Measurements from ENCODE around the gene CMTM6.
"Not testable (repeated sequence)": the region's sequence is repeated elsewhere in the genome, so short reads cannot be mapped to it uniquely, and the experiment has no call there.

Gene CMTM6

DNA sequence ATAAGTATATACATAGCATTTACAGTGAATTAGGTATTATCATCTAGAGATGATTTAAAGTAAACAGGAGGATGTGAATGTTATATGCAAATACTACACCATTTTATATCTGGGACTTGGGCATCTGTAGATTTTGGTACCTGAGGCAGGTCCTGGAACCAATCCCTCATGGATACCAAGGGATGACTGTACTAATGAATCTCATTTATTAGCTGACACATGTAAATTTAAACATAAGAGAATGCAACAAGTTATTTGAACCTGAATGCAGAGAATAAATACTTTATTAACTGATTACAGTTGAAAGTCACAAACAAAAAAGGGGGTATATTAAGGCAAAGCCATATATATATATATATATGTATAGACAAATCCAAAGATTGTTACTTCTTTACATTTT, 23.1 kb upstream of the CMTM6 start:
- Histone ChIP-seq H4K20me1 (ENCODE audit: insufficient read depth, low read length) (no peaks in the 10 kb centered on the region), H3K9ac (ENCODE audit: low read depth, low read length) (no peak overlapping the region), H3K4me3 (ENCODE audit: low read depth in 1 of 2, low read length in 2 of 2) (no peak overlapping the region), H3K4me1 (ENCODE audit: insufficient read depth, low read length) (no peaks in the 10 kb centered on the region), H3K4me2 (ENCODE audit: insufficient read depth, low read length) (no peak overlapping the region), H3K79me2 (ENCODE audit: insufficient read depth, low read length) (no peaks in the 10 kb centered on the region), H3K36me3 (ENCODE audit: insufficient read depth, low read length) (peaks cover 65% of the 10 kb centered on the region), H3K27ac (ENCODE audit: low read length) (no peak overlapping the region), H3K9me3 (ENCODE audit: insufficient read depth, low read length, severe bottlenecking) (no peaks in the 10 kb centered on the region), H2AFZ (ENCODE audit: low read depth, low read length) (no peak overlapping the region), H3K27me3 (ENCODE audit: insufficient read depth, low read length, poor library complexity) (no peaks in the 10 kb centered on the region)
- DNase-seq (no peak), ATAC-seq (ENCODE audit: insufficient read depth, low read depth) (no peak)
- no peak for TF ChIP-seq EZH2 (IDR thresholded peaks at IDR 0.05; ENCODE audit: borderline replicate concordance, low read depth, low read length, severe bottlenecking)
- TF ChIP-seq, protein P1, sequence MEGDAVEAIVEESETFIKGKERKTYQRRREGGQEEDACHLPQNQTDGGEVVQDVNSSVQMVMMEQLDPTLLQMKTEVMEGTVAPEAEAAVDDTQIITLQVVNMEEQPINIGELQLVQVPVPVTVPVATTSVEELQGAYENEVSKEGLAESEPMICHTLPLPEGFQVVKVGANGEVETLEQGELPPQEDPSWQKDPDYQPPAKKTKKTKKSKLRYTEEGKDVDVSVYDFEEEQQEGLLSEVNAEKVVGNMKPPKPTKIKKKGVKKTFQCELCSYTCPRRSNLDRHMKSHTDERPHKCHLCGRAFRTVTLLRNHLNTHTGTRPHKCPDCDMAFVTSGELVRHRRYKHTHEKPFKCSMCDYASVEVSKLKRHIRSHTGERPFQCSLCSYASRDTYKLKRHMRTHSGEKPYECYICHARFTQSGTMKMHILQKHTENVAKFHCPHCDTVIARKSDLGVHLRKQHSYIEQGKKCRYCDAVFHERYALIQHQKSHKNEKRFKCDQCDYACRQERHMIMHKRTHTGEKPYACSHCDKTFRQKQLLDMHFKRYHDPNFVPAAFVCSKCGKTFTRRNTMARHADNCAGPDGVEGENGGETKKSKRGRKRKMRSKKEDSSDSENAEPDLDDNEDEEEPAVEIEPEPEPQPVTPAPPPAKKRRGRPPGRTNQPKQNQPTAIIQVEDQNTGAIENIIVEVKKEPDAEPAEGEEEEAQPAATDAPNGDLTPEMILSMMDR (IDR thresholded peaks at IDR 0.05; ENCODE audit: borderline replicate concordance, extremely low read depth, low read length, poor library complexity, severe bottlenecking): no peak

DNA sequence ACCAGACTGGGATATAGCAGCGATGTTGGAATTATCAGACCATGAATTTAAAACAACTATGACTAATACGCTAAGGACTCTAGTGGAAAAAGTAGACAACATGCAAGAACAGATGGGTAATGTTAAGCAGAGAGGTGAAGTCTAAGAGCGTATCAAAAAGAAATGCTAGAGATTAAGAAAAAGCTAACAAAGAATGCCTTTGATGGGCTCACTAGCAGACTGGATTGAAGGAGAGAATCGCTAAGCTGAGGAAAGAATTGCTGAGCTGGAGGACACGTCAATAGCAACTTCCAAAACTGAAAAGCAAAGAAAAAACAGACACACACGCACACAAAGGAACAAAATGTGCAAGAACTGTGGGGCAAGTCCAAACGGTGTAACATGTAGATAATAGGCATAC, 20.0 kb upstream of the CMTM6 start:
- Histone ChIP-seq H4K20me1 (ENCODE audit: insufficient read depth, low read length) (no peaks in the 10 kb centered on the region), H3K9me3 (ENCODE audit: insufficient read depth, low read length, severe bottlenecking) (no peaks in the 10 kb centered on the region), H3K27ac (ENCODE audit: low read length) (no peak overlapping the region), H3K4me2 (ENCODE audit: insufficient read depth, low read length) (no peak overlapping the region), H3K9ac (ENCODE audit: low read depth, low read length) (no peak overlapping the region), H3K79me2 (ENCODE audit: insufficient read depth, low read length) (no peaks in the 10 kb centered on the region), H3K27me3 (ENCODE audit: insufficient read depth, low read length, poor library complexity) (no peaks in the 10 kb centered on the region), H2AFZ (ENCODE audit: low read depth, low read length) (no peak overlapping the region), H3K36me3 (ENCODE audit: insufficient read depth, low read length) (peaks cover 35% of the 10 kb centered on the region), H3K4me3 (ENCODE audit: low read depth in 1 of 2, low read length in 2 of 2) (no peak overlapping the region), H3K4me1 (ENCODE audit: insufficient read depth, low read length) (no peaks in the 10 kb centered on the region)
- TF ChIP-seq, protein P1 (IDR thresholded peaks at IDR 0.05; ENCODE audit: borderline replicate concordance, extremely low read depth, low read length, poor library complexity, severe bottlenecking): no peak
- no peak for TF ChIP-seq EZH2 (IDR thresholded peaks at IDR 0.05; ENCODE audit: borderline replicate concordance, low read depth, low read length, severe bottlenecking)
- ATAC-seq (ENCODE audit: insufficient read depth, low read depth): no peak
- no peak for DNase-seq

DNA sequence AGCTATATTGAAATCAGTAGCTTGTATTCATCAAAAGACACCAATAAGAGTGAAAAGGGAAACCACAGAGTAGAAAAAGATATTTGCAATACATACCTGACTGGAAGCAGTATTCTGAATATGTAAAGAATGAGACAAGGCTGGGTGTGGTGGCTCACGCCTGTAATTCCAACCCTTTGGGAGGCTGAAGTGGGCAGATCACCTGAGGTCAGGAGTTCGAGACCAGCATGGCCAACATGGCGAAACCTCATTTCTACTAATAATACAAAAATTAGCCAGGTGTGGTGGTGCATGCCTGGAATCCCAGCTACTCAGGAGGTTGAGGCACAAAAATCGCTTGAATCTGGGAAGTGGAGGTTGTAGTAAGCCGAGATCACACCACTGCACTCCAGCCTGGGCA, 16.3 kb upstream of the CMTM6 start:
- not testable (repeated sequence) for H4K20me1 ChIP-seq (ENCODE audit: insufficient read depth, low read length); H3K36me3 ChIP-seq (ENCODE audit: insufficient read depth, low read length); H3K9ac ChIP-seq (ENCODE audit: low read depth, low read length); DNase-seq; H3K4me1 ChIP-seq (ENCODE audit: insufficient read depth, low read length); H3K79me2 ChIP-seq (ENCODE audit: insufficient read depth, low read length); H3K4me2 ChIP-seq (ENCODE audit: insufficient read depth, low read length); H3K9me3 ChIP-seq (ENCODE audit: insufficient read depth, low read length, severe bottlenecking); H3K27ac ChIP-seq (ENCODE audit: low read length); H2AFZ ChIP-seq (ENCODE audit: low read depth, low read length); H3K27me3 ChIP-seq (ENCODE audit: insufficient read depth, low read length, poor library complexity); H3K4me3 ChIP-seq (ENCODE audit: low read depth in 1 of 2, low read length in 2 of 2); ATAC-seq (ENCODE audit: insufficient read depth, low read depth)

DNA sequence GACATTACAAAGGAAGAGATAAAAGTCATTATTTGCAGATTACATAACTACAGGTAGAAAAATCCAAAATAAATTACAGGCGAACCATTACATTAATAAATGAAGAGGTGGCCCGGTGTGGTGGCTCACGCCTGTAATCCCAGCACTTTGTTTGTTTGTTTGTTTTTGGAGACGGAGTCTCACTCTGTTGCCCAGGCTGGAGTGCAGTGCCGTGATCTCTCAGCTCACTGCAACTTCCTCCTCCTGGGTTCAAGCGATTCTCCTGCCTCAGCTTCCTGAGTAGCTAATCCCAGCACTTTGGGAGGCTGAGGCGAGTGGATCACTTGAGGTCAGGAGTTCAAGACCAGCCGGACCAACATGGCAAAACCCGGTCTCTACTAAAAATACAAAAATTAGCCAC, 14.1 kb upstream of the CMTM6 start:
- ATAC-seq (ENCODE audit: insufficient read depth, low read depth); H3K9me3 ChIP-seq (ENCODE audit: insufficient read depth, low read length, severe bottlenecking); H3K79me2 ChIP-seq (ENCODE audit: insufficient read depth, low read length); H3K4me2 ChIP-seq (ENCODE audit: insufficient read depth, low read length); DNase-seq; H3K9ac ChIP-seq (ENCODE audit: low read depth, low read length); H3K27ac ChIP-seq (ENCODE audit: low read length); H3K4me1 ChIP-seq (ENCODE audit: insufficient read depth, low read length); H3K4me3 ChIP-seq (ENCODE audit: low read depth in 1 of 2, low read length in 2 of 2); H3K27me3 ChIP-seq (ENCODE audit: insufficient read depth, low read length, poor library complexity); H2AFZ ChIP-seq (ENCODE audit: low read depth, low read length); H4K20me1 ChIP-seq (ENCODE audit: insufficient read depth, low read length); H3K36me3 ChIP-seq (ENCODE audit: insufficient read depth, low read length): not testable (repeated sequence)
